Myocyte (in vitro differentiated cells): ENCODE results near the gene EFCAB6. TPM values are rescaled to one million over a fixed set of nuclear protein-coding genes. Genes with fewer than 3 reads are reported as not detected.

Experiments
- DNase-seq: peaks from one replicate; pipeline ENCODE4 v3.0.0-alpha.2; 2012; ENCODE audit warnings: low read depth
- total RNA-seq: library from RNA; depleted of rRNA; stranded (reverse); fragments of >200 nt; gene quantifications from 2 replicates; pipeline ENCODE4 v1.2.3, GENCODE V29; 2014

Gene EFCAB6
- total RNA-seq, 1 donor from 2014 or later, result 2.7 TPM

DNA sequence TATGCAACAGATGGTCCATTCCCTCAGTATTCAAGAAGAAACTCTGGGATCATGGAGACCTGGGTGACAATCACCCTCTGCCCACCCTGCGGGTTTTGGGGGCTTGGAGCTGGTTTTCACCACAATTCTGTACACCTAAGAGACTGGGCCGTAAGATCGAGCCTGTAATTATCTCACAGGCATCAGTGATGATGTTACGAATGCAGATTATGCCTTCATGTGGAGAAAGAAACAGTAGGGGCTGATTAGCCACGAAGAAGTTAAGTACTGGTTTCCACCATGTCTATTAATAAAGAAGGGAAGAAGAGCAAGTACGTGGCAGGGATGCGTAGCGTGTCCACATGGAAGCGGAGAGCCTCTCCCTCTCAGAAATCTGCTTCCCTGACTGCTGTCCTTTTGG is 5.3 kb upstream of the EFCAB6 start:
- no peak for DNase-seq

DNA sequence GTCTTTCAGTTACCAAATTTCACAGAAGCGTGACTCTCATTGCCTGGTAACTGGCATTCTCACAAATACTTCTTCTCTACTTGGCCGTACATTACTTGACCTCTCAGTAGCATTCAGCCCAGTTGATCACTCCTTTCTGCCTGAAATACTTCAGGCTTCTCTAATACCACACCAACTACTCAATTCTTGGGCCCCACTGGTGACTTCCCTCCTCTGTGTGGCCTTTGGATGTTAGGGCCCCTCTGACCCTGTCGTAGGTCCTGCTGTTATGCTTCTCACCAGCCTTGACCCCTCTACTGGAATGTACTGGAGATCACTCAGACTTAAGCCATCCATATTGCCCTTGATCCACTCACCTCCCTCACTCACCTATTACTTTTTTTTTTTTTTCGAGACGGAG is 2.2 kb upstream of the EFCAB6 start:
- no peak for DNase-seq

DNA sequence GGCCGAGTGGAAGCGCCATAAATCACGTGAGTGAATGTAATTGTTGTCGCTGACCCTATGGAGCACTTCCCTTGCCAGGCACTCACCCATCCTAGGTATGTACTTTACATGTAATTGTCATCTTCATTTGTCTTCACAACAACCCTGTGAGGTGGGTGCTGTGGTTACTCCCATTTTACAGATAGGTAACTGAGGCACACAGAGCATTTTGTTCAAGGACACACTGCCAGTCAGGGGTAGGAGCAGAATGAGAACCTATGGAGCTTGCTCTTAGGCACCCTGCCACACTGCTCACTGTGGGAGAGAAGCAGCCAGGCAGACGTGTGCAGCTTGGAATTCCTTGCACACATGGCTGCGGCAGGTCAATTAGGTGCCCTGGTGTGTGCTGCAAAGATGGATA is 785 bp upstream of the EFCAB6 start:
- no peak for DNase-seq

DNA sequence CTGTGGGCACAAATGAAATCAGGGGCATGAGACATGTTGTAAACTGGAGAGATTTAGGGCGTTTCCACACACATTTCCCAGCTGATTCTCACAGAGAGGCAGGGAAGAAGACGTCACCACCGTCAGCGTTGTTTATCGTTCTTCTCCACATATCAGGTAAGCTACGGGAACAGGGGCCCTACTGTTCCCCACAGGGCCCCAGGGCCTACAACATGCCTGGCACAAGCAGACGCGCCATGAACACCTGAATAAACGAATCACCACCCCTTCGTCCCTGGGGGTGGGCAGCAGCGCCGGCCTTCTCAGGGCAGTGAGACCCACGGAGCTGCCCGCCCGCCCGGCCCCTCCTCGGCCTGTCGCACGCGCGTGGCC is 342 bp downstream of the EFCAB6 start:
- DNase-seq, result peak; percentile 19

DNA sequence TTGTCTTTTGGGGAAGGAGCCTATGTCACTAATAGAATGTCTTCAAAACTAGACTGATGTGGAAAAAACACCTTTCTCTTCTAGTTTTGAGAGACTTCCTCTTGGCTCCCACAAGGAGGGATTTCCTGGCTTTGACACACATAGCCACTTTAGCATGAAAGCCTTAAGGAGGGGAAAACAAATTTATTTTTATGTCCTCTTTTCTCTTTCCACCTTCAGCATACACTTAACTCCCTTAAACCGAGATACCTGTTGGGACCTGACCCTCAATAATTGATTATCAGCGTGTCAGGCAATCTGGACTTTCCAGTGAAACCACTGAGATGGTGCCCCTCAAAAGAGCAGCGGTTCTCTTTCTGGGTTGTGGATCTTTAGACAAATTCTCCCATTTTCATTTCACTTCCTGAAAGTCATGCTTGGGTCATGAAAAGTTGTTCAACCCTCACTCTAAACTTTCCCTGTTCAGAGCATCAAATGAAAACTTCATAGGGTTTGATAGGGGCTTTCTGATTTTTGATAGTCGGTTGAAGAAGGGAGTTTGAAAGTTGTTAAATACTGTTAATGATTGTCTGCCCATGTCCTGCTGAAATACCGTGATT is 9.1 kb downstream of the EFCAB6 start:
- DNase-seq, result no peak

DNA sequence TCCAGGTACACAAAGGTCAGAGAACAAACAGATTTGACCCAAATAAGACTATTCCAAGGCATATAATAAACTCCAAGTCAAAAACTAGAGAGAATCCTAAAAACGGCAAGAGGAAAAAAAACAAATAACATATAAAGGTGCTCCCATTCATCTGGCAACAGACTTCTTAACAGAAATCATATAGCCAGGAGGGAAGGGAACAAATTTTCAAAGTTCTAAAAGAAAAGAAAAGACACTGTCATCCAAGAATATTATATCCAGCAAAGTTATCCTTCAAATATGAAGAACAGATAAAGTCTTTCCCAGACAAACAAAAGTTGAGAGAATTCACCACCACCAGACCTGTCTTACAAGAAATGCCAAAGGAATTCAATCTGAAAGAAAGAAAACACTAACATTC is 11.1 kb downstream of the EFCAB6 start:
- no peak for DNase-seq

DNA sequence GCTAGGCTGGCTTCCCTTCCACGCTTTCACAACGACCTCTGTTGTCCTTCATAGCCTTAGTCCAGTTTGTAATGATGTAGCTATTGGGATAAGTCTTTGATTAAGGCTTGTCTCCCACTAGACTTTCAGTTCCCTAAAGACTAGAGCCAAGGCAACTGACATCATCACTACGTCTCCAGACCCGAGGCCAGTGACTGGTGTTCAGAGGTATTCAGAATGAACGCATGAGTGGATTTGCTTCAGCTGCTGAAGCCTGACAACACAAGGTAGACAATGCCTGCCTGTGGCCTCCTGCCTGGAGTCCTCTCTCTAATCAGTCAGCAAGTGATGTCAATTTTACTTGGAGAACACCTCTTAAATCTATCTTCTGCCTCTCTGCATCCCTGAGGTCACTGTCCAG is 13.6 kb downstream of the EFCAB6 start:
- DNase-seq, result no peak

DNA sequence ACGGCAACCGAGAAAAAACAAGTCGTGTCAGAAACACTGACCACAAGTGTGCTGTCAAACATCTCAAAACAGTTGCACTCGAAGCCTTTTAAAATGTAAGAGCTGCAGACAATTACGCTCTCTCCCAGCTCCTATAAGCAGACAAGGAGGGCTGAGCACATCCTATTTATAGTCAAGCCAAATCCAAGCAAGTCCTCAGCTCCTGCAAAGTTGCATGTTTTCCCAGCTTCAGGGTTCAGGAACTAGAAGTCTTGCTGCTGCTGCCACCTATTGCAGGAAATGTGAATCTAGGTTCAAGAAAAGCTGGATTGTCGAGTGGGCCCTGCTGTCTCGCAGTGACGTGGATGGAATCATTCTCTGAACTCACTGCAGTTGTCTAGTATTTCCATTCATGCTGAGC is 15.5 kb downstream of the EFCAB6 start:
- peak; percentile 57 for DNase-seq

DNA sequence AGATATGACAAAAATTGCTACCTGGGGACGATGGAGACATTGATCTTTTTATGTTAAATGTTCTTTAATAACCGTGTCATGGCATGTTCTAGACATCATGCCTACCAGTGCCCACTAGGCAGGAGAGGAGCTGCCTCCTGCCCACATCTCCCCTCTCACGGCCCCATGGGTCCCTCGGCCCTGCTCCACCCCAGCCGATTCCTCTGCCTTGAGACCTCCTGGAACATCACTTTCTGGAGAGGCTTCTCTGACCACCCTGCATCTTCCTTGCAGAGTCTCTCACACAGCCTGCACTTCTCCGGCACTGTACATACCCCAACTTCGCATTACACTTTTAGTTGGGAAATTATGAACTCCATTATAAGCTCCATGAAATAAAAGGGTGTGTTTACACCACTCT is 16.8 kb downstream of the EFCAB6 start:
- no peak for DNase-seq

DNA sequence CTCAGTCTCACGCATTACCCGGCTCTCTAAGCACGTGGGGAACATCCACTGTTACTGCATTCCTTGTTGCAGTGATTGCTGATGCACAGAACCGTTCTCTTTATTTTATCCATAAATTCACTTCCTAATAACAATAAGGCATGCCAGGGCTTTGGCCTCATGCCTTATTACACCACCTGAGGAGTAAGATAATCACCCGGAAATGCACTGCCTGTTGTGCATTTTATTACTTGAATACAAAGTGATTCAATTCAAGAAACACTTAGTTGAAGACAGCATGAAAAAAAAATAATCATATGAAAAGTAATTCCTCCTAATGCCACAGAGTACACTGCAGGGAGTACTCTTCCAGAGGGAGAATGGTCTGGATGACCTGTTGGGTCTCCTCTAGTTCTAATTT is 19.2 kb downstream of the EFCAB6 start:
- DNase-seq, result no peak

DNA sequence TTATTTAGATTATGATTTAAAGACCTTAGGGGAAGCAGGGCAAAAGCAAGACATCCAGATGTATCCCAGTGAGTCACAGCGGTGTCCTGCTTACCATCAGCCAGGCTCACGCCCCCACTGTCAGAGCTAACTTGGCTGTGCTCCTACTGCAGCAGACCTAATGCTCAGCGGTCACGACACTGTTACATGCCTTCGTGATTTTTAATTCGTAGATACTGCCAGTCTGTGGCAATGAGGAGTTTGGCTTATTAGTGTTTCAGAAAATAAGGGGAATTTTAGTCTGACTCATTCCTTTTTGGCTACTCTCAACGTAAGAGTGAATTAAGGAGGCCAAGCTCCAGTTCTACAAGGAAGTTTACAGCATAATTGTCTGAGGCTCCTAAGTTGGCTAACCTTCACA is 22.7 kb downstream of the EFCAB6 start:
- peak; percentile 77 for DNase-seq

DNA sequence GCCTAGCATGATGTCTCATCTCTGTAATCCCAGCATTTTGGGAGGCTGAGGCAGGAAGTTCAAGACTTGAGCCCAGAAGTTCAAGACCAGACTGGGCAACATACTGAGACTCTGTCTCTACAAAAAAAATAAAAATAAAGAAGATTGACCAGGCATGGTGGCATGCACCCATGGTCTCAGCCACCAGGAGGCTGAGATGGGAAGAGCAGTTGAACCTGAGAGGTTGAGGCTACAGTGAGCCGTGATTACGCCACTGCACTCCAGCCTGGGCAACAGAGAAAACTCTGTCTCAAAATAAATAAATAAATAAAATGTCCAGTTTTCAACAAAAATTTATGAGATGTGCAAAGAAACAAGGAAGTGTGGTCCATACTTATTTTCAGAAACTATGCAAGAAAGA is 28.3 kb downstream of the EFCAB6 start:
- no peak for DNase-seq

DNA sequence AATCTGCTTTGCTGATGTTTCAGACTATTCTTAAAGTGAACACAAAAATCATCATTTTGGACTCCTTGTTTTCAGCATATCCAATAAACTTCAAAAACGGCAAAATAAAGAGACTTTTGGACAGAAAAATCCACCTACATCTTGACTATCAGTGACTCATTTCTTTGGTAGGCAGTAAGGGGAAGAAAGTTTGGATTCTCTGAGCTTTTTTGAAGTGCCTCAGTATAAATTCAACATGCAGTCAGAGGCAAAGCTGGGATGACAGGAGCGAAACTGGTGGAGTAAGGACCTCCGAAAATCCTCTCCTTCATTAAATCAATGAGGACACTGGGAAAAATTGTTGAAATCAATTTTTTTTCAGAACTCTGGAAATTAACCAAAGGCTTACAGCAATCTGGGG is 29.7 kb downstream of the EFCAB6 start:
- DNase-seq, result no peak

DNA sequence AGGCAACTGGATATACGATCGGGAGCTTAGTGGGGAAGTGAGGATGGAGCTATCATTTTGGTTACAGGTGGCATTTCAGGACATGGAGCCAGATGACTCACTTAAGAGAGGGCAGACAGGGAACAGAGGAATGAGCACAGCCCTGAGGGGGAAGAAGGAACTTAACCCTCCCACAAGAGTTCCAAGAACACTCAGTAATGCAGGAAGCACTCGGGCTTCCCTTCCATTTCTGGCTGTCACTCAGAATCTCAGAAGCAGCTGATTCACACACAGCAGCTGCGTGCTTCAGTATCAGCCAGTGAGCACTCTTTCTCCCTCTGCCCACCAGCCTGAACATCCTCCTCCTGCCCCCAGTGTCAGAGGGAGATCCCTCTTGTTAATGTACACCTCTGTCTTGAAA is 34.8 kb downstream of the EFCAB6 start:
- peak; percentile 94 for DNase-seq

DNA sequence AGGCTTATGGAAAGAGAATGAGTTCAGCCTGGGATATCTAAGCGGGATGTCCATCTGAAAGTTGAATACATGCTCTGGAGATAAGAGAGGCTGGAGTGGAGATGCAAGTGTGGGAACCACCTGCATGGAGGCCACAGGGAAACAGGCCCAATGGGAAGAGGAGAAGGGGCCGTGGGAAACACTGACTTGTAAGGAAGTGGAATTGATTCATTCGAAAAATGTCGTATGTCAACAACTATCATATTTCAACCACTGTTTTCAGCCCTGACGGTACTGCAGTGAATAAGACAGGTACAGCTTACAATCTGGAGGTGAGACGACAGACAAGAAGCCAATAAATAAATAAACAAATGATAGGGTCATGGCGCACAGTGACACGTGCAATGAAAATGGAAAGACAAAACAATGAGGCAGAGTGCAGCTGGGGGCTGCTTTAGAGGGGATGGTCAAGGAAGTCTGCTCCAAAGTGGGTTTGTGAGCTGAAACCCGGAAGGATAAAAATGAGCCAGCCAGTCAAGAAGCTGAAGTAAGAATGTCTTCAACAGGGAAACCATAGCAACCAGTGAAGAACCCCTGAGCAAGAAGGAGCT is 35.9 kb downstream of the EFCAB6 start:
- no peak for DNase-seq

DNA sequence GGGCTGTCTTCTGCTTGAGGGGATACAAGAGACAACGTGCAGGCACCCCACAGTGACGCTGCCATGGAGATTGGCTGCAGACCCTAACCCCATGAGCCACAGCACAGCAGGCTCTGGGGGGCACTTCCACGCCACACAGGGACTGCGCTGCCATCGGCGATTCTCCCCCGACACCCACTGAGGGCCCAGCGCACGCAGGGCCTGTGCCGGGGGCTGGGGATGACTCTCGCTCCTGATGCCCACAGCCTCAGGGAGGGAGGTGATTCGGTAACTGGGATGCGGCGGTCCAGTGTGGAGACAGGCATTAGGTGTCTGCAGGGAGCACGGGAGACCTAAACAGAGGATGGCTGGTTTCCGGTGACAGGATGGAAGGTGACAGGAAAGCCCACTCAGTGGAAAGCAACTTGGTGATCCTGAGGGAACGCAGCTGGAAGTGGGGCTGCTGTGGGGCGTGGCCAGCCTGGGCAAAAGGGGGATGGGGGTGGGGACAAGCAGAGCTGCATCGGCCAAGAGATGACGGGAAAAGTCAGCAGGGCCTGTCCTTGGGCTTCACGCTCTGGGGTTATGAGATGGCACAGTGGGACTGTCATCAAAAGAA is 37.7 kb downstream of the EFCAB6 start:
- DNase-seq, result no peak

DNA sequence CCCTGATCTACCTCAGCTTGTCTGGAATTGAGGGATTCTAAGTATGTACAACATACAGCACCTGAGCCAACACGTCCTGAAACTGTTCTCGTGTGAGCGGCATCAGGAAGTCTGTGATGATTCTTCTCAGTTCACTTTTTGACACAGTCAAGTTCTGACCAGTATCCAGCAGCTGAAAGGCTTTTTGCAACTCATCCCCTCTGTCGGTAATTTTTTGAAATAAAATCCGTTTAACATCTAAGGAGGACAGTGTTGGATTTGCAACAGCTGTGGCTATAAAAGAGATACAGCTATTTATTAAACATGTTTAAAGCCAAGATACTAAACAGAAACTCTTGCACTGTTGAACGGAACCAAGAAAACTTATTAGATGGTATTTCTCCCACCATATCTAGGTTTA is 39.3 kb downstream of the EFCAB6 start:
- DNase-seq, result peak; percentile 26

DNA sequence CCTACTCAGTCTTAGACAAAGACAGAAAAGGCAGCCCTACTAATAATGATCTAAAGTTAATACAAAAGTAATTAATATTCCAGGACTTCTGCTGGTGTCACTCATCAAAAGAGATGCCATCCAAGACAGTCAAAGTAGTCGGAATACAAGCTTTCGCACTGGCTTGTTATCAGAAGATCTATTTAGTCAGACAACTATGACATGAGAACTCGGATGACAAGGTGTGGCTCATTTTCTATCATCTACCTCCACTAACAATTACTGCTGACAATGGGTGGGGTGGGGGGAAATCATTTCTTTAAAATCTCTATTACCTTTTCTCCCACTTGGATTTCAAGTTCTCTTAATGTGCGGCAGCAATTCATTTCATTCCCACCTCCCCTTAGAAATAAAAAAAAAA is 56.7 kb downstream of the EFCAB6 start:
- no peak for DNase-seq

DNA sequence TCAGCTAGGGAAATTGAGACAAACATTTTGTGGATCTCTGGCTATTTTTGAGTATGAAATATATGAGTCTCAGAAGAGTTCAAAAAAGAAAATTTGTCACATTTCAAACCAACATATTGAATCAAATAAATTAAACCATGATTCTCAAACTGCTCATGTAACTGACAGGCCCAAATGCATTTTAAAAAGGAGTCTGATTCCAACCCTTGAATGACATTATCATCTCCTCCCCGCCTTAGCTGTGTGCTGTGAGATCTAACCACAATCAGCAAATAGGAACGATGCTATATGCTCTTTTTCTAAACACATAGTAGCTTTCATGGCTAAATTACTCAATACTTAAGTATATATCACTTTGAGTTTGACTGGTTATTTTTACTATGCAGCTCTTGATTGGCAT is 57.1 kb downstream of the EFCAB6 start:
- no peak for DNase-seq

DNA sequence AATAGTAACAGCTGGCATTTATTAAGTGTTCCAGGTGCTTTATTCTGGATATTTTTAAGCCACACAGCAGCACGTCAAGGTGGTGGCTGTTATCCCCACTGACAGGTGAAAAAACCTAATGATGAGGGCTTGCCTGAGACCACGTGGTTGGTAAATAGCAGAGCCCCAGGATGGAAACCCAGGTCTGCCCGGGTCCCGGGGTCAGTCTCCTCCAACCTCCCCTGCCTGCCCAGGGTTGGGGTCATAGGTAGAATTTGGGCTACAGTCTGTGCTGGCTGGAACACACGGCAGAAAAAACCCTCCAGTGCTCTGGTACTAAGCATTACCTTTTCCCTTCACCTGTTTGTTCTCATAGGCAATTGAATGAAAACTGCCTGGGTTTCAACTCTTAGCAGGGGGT is 57.9 kb downstream of the EFCAB6 start:
- DNase-seq, result no peak

DNA sequence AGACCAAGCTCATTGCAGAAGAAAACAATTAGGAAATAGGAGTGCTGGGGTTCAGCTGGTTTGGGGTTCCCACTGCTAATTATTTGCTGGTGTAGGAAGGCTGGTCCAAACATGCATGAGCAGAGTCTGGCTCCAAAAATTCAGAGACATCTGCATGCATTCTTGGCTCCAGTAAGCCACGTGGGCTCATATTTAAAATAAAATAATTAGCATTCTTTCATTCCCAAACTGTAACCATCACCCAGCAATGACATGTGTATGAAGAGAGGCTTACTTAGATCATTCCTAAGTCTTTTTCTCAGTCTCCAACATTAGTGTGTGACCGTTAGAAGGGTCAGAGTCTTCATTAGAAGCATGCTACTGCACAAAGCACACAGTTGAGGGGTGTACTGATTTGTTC is 58.4 kb downstream of the EFCAB6 start:
- no peak for DNase-seq

DNA sequence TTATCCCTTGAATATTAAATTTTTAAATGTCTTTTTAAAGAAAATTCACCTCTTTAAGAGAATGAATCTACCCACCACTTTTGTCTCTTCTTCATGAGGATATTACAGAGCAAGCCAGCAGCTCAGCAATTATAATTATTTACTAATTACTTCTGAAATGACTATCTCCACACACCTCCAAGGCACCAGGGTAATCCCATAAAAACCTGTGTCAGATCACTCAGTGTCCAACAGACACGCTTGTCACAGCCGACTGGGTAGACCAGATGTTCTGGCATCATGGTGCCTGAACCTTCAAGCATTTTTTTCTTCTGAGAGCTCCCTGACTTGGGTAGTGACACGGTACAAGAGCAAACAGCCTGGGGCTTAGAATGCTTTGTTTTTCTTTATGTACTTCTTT is 61.4 kb downstream of the EFCAB6 start:
- no peak for DNase-seq

DNA sequence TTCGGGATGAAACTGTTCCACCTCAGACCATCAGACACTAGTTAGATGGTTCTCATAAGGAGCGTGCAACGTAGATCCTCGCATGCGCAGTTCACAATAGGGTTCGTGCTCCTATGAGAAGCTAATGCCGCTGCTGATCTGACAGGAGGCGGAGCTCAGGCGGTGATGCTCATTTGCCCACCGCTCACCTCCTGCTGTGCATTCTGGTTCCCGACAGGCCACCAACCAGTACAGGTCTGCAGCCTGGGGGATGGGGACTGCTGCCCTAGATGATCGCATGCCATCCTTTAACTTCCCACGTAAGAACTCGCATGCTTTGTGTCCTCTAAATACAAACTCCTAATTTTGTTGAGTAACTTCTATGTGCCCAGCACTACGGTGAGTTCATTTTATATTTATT is 62.6 kb downstream of the EFCAB6 start:
- no peak for DNase-seq
